GM12878 (cell line): Measurements from ENCODE around the gene ZBTB49. TPM values are rescaled to one million over a fixed set of nuclear protein-coding genes. Genes with fewer than 3 reads are reported as not detected.

Experiments used
- ATAC-seq: fragments of 200-7000 bp; cut with Tn5 transposase; 3 replicates; pipeline ENCODE4 v1.9.1; 2020; ENCODE audit warnings: mild to moderate bottlenecking, moderate library complexity
- BruUV-seq: library from RNA; stranded (reverse); fragments of 400-500 nt; replicated peaks from 2 replicates; lab custom pipeline; 2021; lab: Mats Ljungman, UMichigan
- CTCF ChIA-PET: fragments of 300-600 bp; sonication (Branson Sonifier 250); formaldehyde crosslinking; extraction: SDS; loops from one replicate; lab custom pipeline; 2021; ENCODE audit warnings: inconsistent platforms; lab: Yijun Ruan, JAX
- POLR2A ChIA-PET: fragments of 350-600 bp; formaldehyde crosslinking; extraction: SDS; loops from one replicate; lab custom pipeline; 2021; ENCODE audit warnings: inconsistent platforms; lab: Charles Lee
- RAD21 ChIA-PET: fragments of 300-600 bp; sonication (Branson Sonifier 250); formaldehyde crosslinking; loops from one replicate; lab custom pipeline; 2023; ENCODE audit warnings: antibody characterized with exemption; ENCODE audit not compliant: unreplicated experiment; lab: Charles Lee
- SMC1A ChIA-PET: fragments of 300-600 bp; sonication (Branson Sonifier 250); formaldehyde crosslinking; loops from one replicate; lab custom pipeline; 2023; ENCODE audit not compliant: unreplicated experiment, uncharacterized antibody; lab: Charles Lee
- DNase-seq: peaks from one replicate; pipeline ENCODE4 v3.0.0-alpha.2; 2011; ENCODE audit warnings: low read depth, low spot score
- FAIRE-seq: peaks from 3 replicates; lab custom pipeline; 2011; peaks lifted over from hg19 to GRCh38; lab: Jason Lieb, UNC
- H2AFZ ChIP-seq: 2 replicates; pipeline ENCODE4 v1.6.0; 2011; ENCODE audit warnings: low read depth, low read length, control low read depth; ENCODE audit not compliant: control insufficient read depth
- H3K27ac ChIP-seq: 2 replicates; pipeline ENCODE4 v1.5.1; 2011; ENCODE audit warnings: control low read depth; ENCODE audit not compliant: control insufficient read depth, insufficient read depth
- H3K27me3 ChIP-seq, 2 experiments: replicated peaks in 1 of 2; 2 replicates each; pipeline versions ENCODE4 v1.6.0 to v1.6.1; 2011; ENCODE audit warnings: low read length in 1 of 2; ENCODE audit not compliant: control insufficient read depth in 2 of 2, insufficient read depth in 2 of 2
- H3K36me3 ChIP-seq, 2 experiments: 2 replicates each; pipeline ENCODE4 v1.5.1; 2011; ENCODE audit warnings: low read length in 1 of 2; ENCODE audit not compliant: control insufficient read depth in 2 of 2, insufficient read depth in 2 of 2
- H3K4me1 ChIP-seq: 2 replicates; pipeline ENCODE4 v1.6.1; 2011; ENCODE audit warnings: mild to moderate bottlenecking, low read length, moderate library complexity, mixed read lengths; ENCODE audit not compliant: control insufficient read depth, insufficient read depth
- H3K4me2 ChIP-seq: 2 replicates; pipeline ENCODE4 v1.6.0; 2011; ENCODE audit warnings: control low read depth; ENCODE audit not compliant: control insufficient read depth, insufficient read depth
- H3K4me3 ChIP-seq: fragments of 200-600 bp; sonication (generic); 2 replicates; pipeline ENCODE4 v1.5.1; 2016
- H3K79me2 ChIP-seq: 2 replicates; pipeline ENCODE4 v1.6.0; 2011; ENCODE audit warnings: low read length; ENCODE audit not compliant: control insufficient read depth, insufficient read depth
- H3K9ac ChIP-seq: 2 replicates; pipeline ENCODE4 v1.8.0; 2011; ENCODE audit warnings: low read length, control low read depth, mixed read lengths; ENCODE audit not compliant: control insufficient read depth, insufficient read depth
- H3K9me3 ChIP-seq: replicated peaks from 3 replicates; pipeline ENCODE4 v1.5.1; 2011; ENCODE audit warnings: mild to moderate bottlenecking, low read length; ENCODE audit not compliant: control insufficient read depth, insufficient read depth
- H4K20me1 ChIP-seq: 2 replicates; pipeline ENCODE4 v1.6.0; 2011; ENCODE audit not compliant: control insufficient read depth, insufficient read depth
- CREB1 ChIP-seq: IDR thresholded peaks from 2 replicates; pipeline ENCODE4 v1.6.1; 2012; ENCODE audit warnings: low read depth, mild to moderate bottlenecking, inconsistent platforms
- MEF2B ChIP-seq: fragments of 450-650 bp; IDR thresholded peaks from 2 replicates; pipeline ENCODE4 v1.6.1; 2018; ENCODE audit warnings: mild to moderate bottlenecking, moderate library complexity; ENCODE audit not compliant: partially characterized antibody, poor library complexity, severe bottlenecking
- NRF1 ChIP-seq: conservative IDR thresholded peaks from 2 replicates; pipeline ENCODE4 v1.6.1; 2011; ENCODE audit warnings: mild to moderate bottlenecking, low read depth, low read length, improper control_type of control experiment
- PRDM15 ChIP-seq: fragments of 450-650 bp; formaldehyde crosslinking; IDR thresholded peaks from 2 replicates; pipeline ENCODE4 v1.4.0; 2020; ENCODE audit warnings: mild to moderate bottlenecking, moderate library complexity
- RAD51 ChIP-seq: fragments of 450-650 bp; IDR thresholded peaks from 2 replicates; pipeline ENCODE4 v1.6.1; 2016; ENCODE audit warnings: moderate library complexity, mild to moderate bottlenecking, inconsistent platforms
- SMAD5 ChIP-seq: IDR thresholded peaks from 2 replicates; pipeline ENCODE4 v1.6.1; 2016; ENCODE audit warnings: antibody characterized with exemption, low read depth
- SREBF2 ChIP-seq: IDR thresholded peaks from 2 replicates; pipeline ENCODE4 v1.6.1; 2012; ENCODE audit warnings: mild to moderate bottlenecking, low read length
- TAF1 ChIP-seq: IDR thresholded peaks from 2 replicates; pipeline ENCODE4 v1.6.1; 2011; ENCODE audit warnings: mild to moderate bottlenecking, low read depth, low read length, borderline replicate concordance
- ZNF384 ChIP-seq: IDR thresholded peaks from 2 replicates; pipeline ENCODE4 v1.6.1; 2012; ENCODE audit warnings: low read depth, mild to moderate bottlenecking, low read length, improper control_type of control experiment, borderline replicate concordance
- WGBS: methylation state at CpG from one replicate; pipeline ENCODE4 v1.1.6; 2016; ENCODE audit warnings: low lambda C conversion rate; ENCODE audit not compliant: insufficient replicate concordance, insufficient coverage; ENCODE audit errors: missing lambda C conversion rate; 5-methylcytosine and 5-hydroxymethylcytosine counted together
- in situ Hi-C: fragments of 300-500 bp; cut with MboI; formaldehyde crosslinking; loops from 9 replicates; pipeline ENCODE4 v1.14.3; 2018; ENCODE audit warnings: mixed read lengths
- intact Hi-C: fragments of 100-400 bp; cut with micrococcal nuclease; formaldehyde crosslinking; loops from one replicate; pipeline ENCODE4 v1.14.2; 2022; ENCODE audit not compliant: unreplicated experiment
- polyA plus RNA-seq, 11 experiments: library from polyadenylated mRNA; depleted of rRNA in 4 of 11; unstranded in 6 of 11; stranded (reverse) in 5 of 11; fragments of >200 nt; fragmentation: Nextera tagmentation in 4 of 11; fragmentation: Illumina TruSeq in 1 of 11; extraction: Ambion mirVana in 4 of 11; extraction: Trizol in 1 of 11; gene quantifications; 1 replicate in 1 of 11; 2 replicates in 10 of 11; pipeline versions ENCODE4 v1.2.1 to v1.2.3, GENCODE V29; 2011 to 2016; ENCODE audit warnings: inconsistent platforms in 2 of 11, missing spikeins in 2 of 11, low read depth in 1 of 11
- total RNA-seq, 4 experiments: library from RNA; depleted of rRNA in 3 of 4; stranded (reverse); fragments of >200 nt in 3 of 4; fragmentation: Illumina TruSeq in 1 of 4; extraction: Trizol in 1 of 4; gene quantifications; 2 replicates each; pipeline versions ENCODE4 v1.2.1 to v1.2.3, GENCODE V29; 2013 to 2021
- TF ChIP-seq, protein P1 (sequence below): fragments of 450-650 bp; IDR thresholded peaks from 2 replicates; pipeline ENCODE4 v1.6.1; 2014; ENCODE audit warnings: mild to moderate bottlenecking
- TF ChIP-seq, protein P2 (sequence below): fragments of 450-650 bp; IDR thresholded peaks from 2 replicates; pipeline ENCODE4 v1.6.1; 2016; ENCODE audit warnings: mild to moderate bottlenecking

The ZBTB49 gene
- total and polyA plus RNA-seq, 10 of the 15 experiments (the other 5 are each of a cell fraction or from before 2014, with no cell fraction given) = 0.37 to 4.8 (median 4.1) TPM

DNA sequence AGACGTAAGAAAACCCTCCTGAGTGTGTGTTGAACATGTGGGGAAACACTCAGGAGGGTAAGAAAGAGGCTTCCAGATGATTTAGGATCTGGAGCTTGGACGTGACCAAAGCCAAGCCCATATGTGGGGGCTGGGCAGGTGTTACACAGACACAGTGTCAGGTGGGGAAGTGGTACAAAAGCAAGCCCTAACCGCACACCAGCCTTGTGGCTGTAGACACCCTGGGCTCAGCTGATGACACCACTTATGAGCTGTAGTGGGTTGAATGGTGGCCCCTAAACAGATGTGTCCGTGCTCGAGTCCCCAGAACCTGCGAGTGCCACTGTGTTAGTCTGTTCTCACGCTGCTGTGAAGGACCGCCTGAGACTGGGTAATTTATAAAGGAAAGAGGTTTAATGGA is 71.8 kb downstream of the ZBTB49 start:
- no peak overlapping the region for H3K27ac ChIP-seq
- RAD21 ChIA-PET = no interaction called here
- no peaks in the 10 kb centered on the region for H3K4me1 ChIP-seq
- SMC1A ChIA-PET = no interaction called here
- ATAC-seq = no peak
- in situ Hi-C loops = no loop called here
- FAIRE-seq = no peak
- H3K4me3 ChIP-seq = no peak overlapping the region
- H4K20me1 ChIP-seq = no peaks in the 10 kb centered on the region
- no TSS peak for BruUV-seq
- H2AFZ ChIP-seq = no peak overlapping the region
- intact Hi-C loops = no loop called here
- no peaks in the 10 kb centered on the region for H3K36me3 ChIP-seq
- no peak for DNase-seq
- H3K79me2 ChIP-seq = no peaks in the 10 kb centered on the region
- H3K4me2 ChIP-seq = no peak overlapping the region
- H3K9ac ChIP-seq = no peak overlapping the region
- WGBS = 18% methylated on average over 8 of the region's 8 CpGs
- no peaks in the 10 kb centered on the region; the same call in 2 of the 3 replicates for H3K9me3 ChIP-seq
- CTCF ChIA-PET = no interaction called here
- no peaks in the 10 kb centered on the region for H3K27me3 ChIP-seq
- POLR2A ChIA-PET = no interaction called here
- TF ChIP-seq RAD51 (no peak), NRF1 (no peak), ZNF384 (no peak)
- TF ChIP-seq, all 136 proteins: peak for 0

- Histone ChIP-seq H3K4me2 (no peak overlapping the region), H2AFZ (no peak overlapping the region), H3K9ac (no peak overlapping the region), H4K20me1 (no peaks in the 10 kb centered on the region), H3K27me3 (no peaks in the 10 kb centered on the region), H3K79me2 (no peaks in the 10 kb centered on the region), H3K36me3 (no peaks in the 10 kb centered on the region), H3K27ac (no peak overlapping the region), H3K4me3 (no peak overlapping the region), H3K9me3 (no peaks in the 10 kb centered on the region; the same call in 2 of the 3 replicates), H3K4me1 (no peaks in the 10 kb centered on the region)
- no peak for ATAC-seq
- ChIA-PET RAD21 (no interaction called here), POLR2A (interaction anchor here (0.6 kb wide), 1 partner anchor 16 kb away, joined by 4 read pairs; no protein-coding TSS in a partner anchor), CTCF (no interaction called here), SMC1A (no interaction called here)
- no TSS peak for BruUV-seq
- FAIRE-seq = no peak
- DNase-seq = no peak
- intact Hi-C loops = no loop called here
- in situ Hi-C loops = no loop called here
- 48% methylated on average over 15 of the region's 16 CpGs for WGBS
- TF ChIP-seq, protein P1, sequence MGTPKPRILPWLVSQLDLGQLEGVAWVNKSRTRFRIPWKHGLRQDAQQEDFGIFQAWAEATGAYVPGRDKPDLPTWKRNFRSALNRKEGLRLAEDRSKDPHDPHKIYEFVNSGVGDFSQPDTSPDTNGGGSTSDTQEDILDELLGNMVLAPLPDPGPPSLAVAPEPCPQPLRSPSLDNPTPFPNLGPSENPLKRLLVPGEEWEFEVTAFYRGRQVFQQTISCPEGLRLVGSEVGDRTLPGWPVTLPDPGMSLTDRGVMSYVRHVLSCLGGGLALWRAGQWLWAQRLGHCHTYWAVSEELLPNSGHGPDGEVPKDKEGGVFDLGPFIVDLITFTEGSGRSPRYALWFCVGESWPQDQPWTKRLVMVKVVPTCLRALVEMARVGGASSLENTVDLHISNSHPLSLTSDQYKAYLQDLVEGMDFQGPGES = no peak
- TF ChIP-seq, protein P2, sequence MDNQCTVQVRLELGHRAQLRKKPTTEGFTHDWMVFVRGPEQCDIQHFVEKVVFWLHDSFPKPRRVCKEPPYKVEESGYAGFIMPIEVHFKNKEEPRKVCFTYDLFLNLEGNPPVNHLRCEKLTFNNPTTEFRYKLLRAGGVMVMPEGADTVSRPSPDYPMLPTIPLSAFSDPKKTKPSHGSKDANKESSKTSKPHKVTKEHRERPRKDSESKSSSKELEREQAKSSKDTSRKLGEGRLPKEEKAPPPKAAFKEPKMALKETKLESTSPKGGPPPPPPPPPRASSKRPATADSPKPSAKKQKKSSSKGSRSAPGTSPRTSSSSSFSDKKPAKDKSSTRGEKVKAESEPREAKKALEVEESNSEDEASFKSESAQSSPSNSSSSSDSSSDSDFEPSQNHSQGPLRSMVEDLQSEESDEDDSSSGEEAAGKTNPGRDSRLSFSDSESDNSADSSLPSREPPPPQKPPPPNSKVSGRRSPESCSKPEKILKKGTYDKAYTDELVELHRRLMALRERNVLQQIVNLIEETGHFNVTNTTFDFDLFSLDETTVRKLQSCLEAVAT = no peak
- TF ChIP-seq SMAD5 (no peak), TAF1 (no peak), SREBF2 (no peak), PRDM15 (CRISPR knock-in tag) (no peak), CREB1 (no peak), MEF2B (no peak)
These were observed 73.1 kb downstream of the ZBTB49 start for GRCh38 chr4:4362991-4363697.
